ENCODE measurements around the gene HELB. TPM values are rescaled to one million over a fixed set of nuclear protein-coding genes. Genes with fewer than 3 reads are reported as not detected.

Gene HELB
- total RNA-seq, 1 donor from 2014 or later: 4.1 TPM

- Histone ChIP-seq H3K27me3 (ENCODE audit: insufficient read depth, low read length) (no peaks in the 10 kb centered on the region), H3K27ac (ENCODE audit: low read depth, low read length) (no peak overlapping the region), H3K79me2 (ENCODE audit: insufficient read depth, low read length) (no peaks in the 10 kb centered on the region), H3K9ac (ENCODE audit: low read length) (no peak overlapping the region), H3K9me3 (ENCODE audit: insufficient read depth, low read depth, low read length) (no peaks in the 10 kb centered on the region), H4K20me1 (ENCODE audit: insufficient read depth, low read length) (no peaks in the 10 kb centered on the region), H2AFZ (ENCODE audit: low read depth, low read length) (no peak overlapping the region), H3K4me3 (ENCODE audit: insufficient read depth, low read depth, low read length) (no peak overlapping the region), H3K36me3 (ENCODE audit: insufficient read depth, low read length) (no peaks in the 10 kb centered on the region), H3K4me2 (ENCODE audit: low read length) (no peak overlapping the region), H3K4me1 (ENCODE audit: insufficient read depth, low read length) (no peaks in the 10 kb centered on the region)
- no peaks in the 10 kb centered on the region for H3K36me3 Mint-ChIP-seq (ENCODE audit: low read depth, unreplicated experiment)
- H3K27ac Mint-ChIP-seq (ENCODE audit: unreplicated experiment): no peak overlapping the region
- H3K4me1 Mint-ChIP-seq (ENCODE audit: low read depth, unreplicated experiment): no peaks in the 10 kb centered on the region
- DNase-seq (ENCODE audit: low read depth) (no peak), FAIRE-seq (no peak)
- H3K9me3 Mint-ChIP-seq (ENCODE audit: unreplicated experiment): no peaks in the 10 kb centered on the region
- TF ChIP-seq EZH2 (IDR thresholded peaks at IDR 0.05; ENCODE audit: insufficient read depth, low read length): no peak
- TF ChIP-seq CTCF (IDR thresholded peaks at IDR 0.05; ENCODE audit: insufficient read depth, low read depth, low read length): no peak
- no peaks in the 10 kb centered on the region for H3K27me3 Mint-ChIP-seq (ENCODE audit: low read depth, unreplicated experiment)
- H3K4me3 Mint-ChIP-seq (ENCODE audit: unreplicated experiment): no peak overlapping the region
Observed at GRCh38 chr12:66321435-66321834, 19.1 kb downstream of the HELB start.

- Histone ChIP-seq H3K36me3 (ENCODE audit: insufficient read depth, low read length) (no peaks in the 10 kb centered on the region), H4K20me1 (ENCODE audit: insufficient read depth, low read length) (no peaks in the 10 kb centered on the region), H3K4me2 (ENCODE audit: low read length) (no peak overlapping the region), H3K4me3 (ENCODE audit: insufficient read depth, low read depth, low read length) (no peak overlapping the region), H3K9me3 (ENCODE audit: insufficient read depth, low read depth, low read length) (no peaks in the 10 kb centered on the region), H3K27ac (ENCODE audit: low read depth, low read length) (no peak overlapping the region), H3K9ac (ENCODE audit: low read length) (no peak overlapping the region), H2AFZ (ENCODE audit: low read depth, low read length) (no peak overlapping the region), H3K4me1 (ENCODE audit: insufficient read depth, low read length) (no peaks in the 10 kb centered on the region), H3K79me2 (ENCODE audit: insufficient read depth, low read length) (no peaks in the 10 kb centered on the region), H3K27me3 (ENCODE audit: insufficient read depth, low read length) (no peaks in the 10 kb centered on the region)
- TF ChIP-seq CTCF (IDR thresholded peaks at IDR 0.05; ENCODE audit: insufficient read depth, low read depth, low read length) (no peak), EZH2 (IDR thresholded peaks at IDR 0.05; ENCODE audit: insufficient read depth, low read length) (no peak)
- H3K4me1 Mint-ChIP-seq (ENCODE audit: low read depth, unreplicated experiment): no peaks in the 10 kb centered on the region
- H3K4me3 Mint-ChIP-seq (ENCODE audit: unreplicated experiment): no peak overlapping the region
- H3K27ac Mint-ChIP-seq (ENCODE audit: unreplicated experiment): no peak overlapping the region
- FAIRE-seq (no peak), DNase-seq (ENCODE audit: low read depth) (no peak)
- no peaks in the 10 kb centered on the region for H3K36me3 Mint-ChIP-seq (ENCODE audit: low read depth, unreplicated experiment)
- no peaks in the 10 kb centered on the region for H3K27me3 Mint-ChIP-seq (ENCODE audit: low read depth, unreplicated experiment)
- H3K9me3 Mint-ChIP-seq (ENCODE audit: unreplicated experiment): no peaks in the 10 kb centered on the region
Observed at GRCh38 chr12:66323017-66323416, 20.7 kb downstream of the HELB start.

- DNase-seq (ENCODE audit: low read depth) (peak; percentile 74), FAIRE-seq (no peak)
- Histone ChIP-seq H3K36me3 (ENCODE audit: insufficient read depth, low read length) (no peaks in the 10 kb centered on the region), H3K9me3 (ENCODE audit: insufficient read depth, low read depth, low read length) (no peaks in the 10 kb centered on the region), H3K4me2 (ENCODE audit: low read length) (no peak overlapping the region), H3K9ac (ENCODE audit: low read length) (no peak overlapping the region), H3K4me3 (ENCODE audit: insufficient read depth, low read depth, low read length) (no peak overlapping the region), H3K79me2 (ENCODE audit: insufficient read depth, low read length) (no peaks in the 10 kb centered on the region), H3K27ac (ENCODE audit: low read depth, low read length) (no peak overlapping the region), H4K20me1 (ENCODE audit: insufficient read depth, low read length) (no peaks in the 10 kb centered on the region), H2AFZ (ENCODE audit: low read depth, low read length) (no peak overlapping the region), H3K4me1 (ENCODE audit: insufficient read depth, low read length) (no peaks in the 10 kb centered on the region), H3K27me3 (ENCODE audit: insufficient read depth, low read length) (no peaks in the 10 kb centered on the region)
- Mint-ChIP-seq H3K27me3 (ENCODE audit: low read depth, unreplicated experiment) (no peaks in the 10 kb centered on the region), H3K4me1 (ENCODE audit: low read depth, unreplicated experiment) (peaks cover 4% of the 10 kb centered on the region), H3K27ac (ENCODE audit: unreplicated experiment) (no peak overlapping the region), H3K9me3 (ENCODE audit: unreplicated experiment) (no peaks in the 10 kb centered on the region), H3K36me3 (ENCODE audit: low read depth, unreplicated experiment) (peaks cover 4% of the 10 kb centered on the region), H3K4me3 (ENCODE audit: unreplicated experiment) (no peak overlapping the region)
- TF ChIP-seq CTCF (IDR thresholded peaks at IDR 0.05; ENCODE audit: insufficient read depth, low read depth, low read length): no peak
- TF ChIP-seq EZH2 (IDR thresholded peaks at IDR 0.05; ENCODE audit: insufficient read depth, low read length): no peak
Observed at GRCh38 chr12:66329941-66330340, 27.6 kb downstream of the HELB start.
